Body of pancreas (tissue), 4 donors: ENCODE results near the gene PCMTD2. TPM values are rescaled to one million over a fixed set of nuclear protein-coding genes. Genes with fewer than 3 reads are reported as not detected.
"Not testable (repeated sequence)": the region's sequence is repeated elsewhere in the genome, so short reads cannot be mapped to it uniquely, and the experiment has no call there.

ENCODE experiments used
- ATAC-seq: fragments of 150-250 bp; one replicate; pipeline ENCODE4 v1.9.1; 2016
- DNase-seq, 4 donors: peaks; one replicate each; pipeline ENCODE4 v3.0.0-alpha.2; 2019
- H3K27ac ChIP-seq, 4 donors: fragments of 200-600 bp; sonication (generic); 1 replicate in 3 of 4; 2 replicates in 1 of 4; pipeline versions ENCODE4 v1.5.1 to v1.6.1; 2016 to 2019; ENCODE audit warnings: mild to moderate bottlenecking in 1 of 4, mixed read lengths in 1 of 4, moderate library complexity in 1 of 4
- H3K27me3 ChIP-seq, 2 donors: fragments of 200-600 bp; sonication (generic); one replicate each; pipeline ENCODE4 v1.6.0; 2016; ENCODE audit warnings: mild to moderate bottlenecking in 1 of 2
- H3K36me3 ChIP-seq, 2 donors: fragments of 200-600 bp; sonication (generic); replicated peaks in 1 of 2; 2 replicates each; pipeline ENCODE4 v1.5.1; 2016; ENCODE audit warnings: low read depth in 2 of 2; ENCODE audit not compliant: insufficient read depth in 1 of 2
- H3K4me1 ChIP-seq: fragments of 200-600 bp; sonication (generic); one replicate; pipeline ENCODE4 v1.6.0; 2016
- H3K4me3 ChIP-seq, 2 donors: fragments of 200-600 bp; sonication (generic); 1 replicate in 1 of 2; 2 replicates in 1 of 2; pipeline ENCODE4 v1.5.1; 2016 to 2019
- H3K9me3 ChIP-seq, 3 donors: fragments of 200-600 bp; sonication (generic); 1 replicate in 2 of 3; 2 replicates in 1 of 3; pipeline ENCODE4 v1.5.1; 2016
- POLR2A ChIP-seq, 3 donors: fragments of 450-650 bp; IDR thresholded peaks; one replicate each; pipeline ENCODE4 v1.6.1; 2016; ENCODE audit warnings: antibody characterized with exemption in 3 of 3, mild to moderate bottlenecking in 2 of 3
- WGBS, 2 donors: methylation state at CpG; one replicate each; pipeline ENCODE4 v1.1.5; 2017; 5-methylcytosine and 5-hydroxymethylcytosine counted together
- intact Hi-C: fragments of 100-400 bp; cut with DNase I; formaldehyde crosslinking; loops from one replicate; pipeline ENCODE4 v1.15.1; 2023
- total RNA-seq, 2 donors: library from RNA; depleted of rRNA; stranded (reverse); fragments of >200 nt; gene quantifications; one replicate each; pipeline ENCODE4 v1.1.0, GENCODE V29; 2016
- TF ChIP-seq, protein P1 (sequence below), 7 experiments: fragments of 450-650 bp in 4 of 7; fragments of 200-600 bp in 3 of 7; sonication (generic) in 3 of 7; IDR thresholded peaks; one replicate each; pipeline ENCODE4 v1.5.1; 2016 to 2019; ENCODE audit warnings: antibody characterized with exemption in 7 of 7

PCMTD2 gene
- total RNA-seq, 2 donors from 2014 or later = 25.1 to 45.9 TPM

DNA sequence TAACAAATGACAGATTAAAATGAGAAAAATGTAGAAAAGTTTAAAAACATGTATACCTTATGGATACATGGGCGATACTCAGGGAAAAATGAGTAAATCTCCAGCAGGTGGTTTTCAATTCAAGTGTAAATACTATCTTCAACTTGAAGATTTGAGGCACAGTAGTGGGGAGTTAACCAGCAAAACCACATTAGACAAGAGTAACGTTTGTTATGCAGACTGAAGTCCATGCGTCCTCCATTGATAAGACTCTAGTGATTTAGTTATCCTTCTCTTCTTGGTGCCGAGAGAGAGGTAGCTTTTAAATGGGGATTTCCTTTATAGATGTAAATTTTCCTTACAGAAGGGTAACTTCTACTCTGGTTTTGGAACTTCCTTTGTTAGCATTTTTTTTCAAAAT, 28.1 kb downstream of the PCMTD2 start:
- Histone ChIP-seq H3K4me3 (no peak overlapping the region), H3K36me3 (no peaks in the 10 kb centered on the region), H3K27ac (no peak overlapping the region), H3K9me3 (no peaks in the 10 kb centered on the region), H3K4me1 (no peaks in the 10 kb centered on the region), H3K27me3 (no peaks in the 10 kb centered on the region)
- WGBS, 2 donors = 58 to 63% methylated on average over 4 of the region's 4 CpGs
- TF ChIP-seq, protein P1, sequence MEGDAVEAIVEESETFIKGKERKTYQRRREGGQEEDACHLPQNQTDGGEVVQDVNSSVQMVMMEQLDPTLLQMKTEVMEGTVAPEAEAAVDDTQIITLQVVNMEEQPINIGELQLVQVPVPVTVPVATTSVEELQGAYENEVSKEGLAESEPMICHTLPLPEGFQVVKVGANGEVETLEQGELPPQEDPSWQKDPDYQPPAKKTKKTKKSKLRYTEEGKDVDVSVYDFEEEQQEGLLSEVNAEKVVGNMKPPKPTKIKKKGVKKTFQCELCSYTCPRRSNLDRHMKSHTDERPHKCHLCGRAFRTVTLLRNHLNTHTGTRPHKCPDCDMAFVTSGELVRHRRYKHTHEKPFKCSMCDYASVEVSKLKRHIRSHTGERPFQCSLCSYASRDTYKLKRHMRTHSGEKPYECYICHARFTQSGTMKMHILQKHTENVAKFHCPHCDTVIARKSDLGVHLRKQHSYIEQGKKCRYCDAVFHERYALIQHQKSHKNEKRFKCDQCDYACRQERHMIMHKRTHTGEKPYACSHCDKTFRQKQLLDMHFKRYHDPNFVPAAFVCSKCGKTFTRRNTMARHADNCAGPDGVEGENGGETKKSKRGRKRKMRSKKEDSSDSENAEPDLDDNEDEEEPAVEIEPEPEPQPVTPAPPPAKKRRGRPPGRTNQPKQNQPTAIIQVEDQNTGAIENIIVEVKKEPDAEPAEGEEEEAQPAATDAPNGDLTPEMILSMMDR (IDR thresholded peaks at IDR 0.05) = no peak
- TF ChIP-seq POLR2A (IDR thresholded peaks at IDR 0.05) = no peak
- intact Hi-C loops = no loop called here
- DNase-seq (no peak), ATAC-seq (no peak)

DNA sequence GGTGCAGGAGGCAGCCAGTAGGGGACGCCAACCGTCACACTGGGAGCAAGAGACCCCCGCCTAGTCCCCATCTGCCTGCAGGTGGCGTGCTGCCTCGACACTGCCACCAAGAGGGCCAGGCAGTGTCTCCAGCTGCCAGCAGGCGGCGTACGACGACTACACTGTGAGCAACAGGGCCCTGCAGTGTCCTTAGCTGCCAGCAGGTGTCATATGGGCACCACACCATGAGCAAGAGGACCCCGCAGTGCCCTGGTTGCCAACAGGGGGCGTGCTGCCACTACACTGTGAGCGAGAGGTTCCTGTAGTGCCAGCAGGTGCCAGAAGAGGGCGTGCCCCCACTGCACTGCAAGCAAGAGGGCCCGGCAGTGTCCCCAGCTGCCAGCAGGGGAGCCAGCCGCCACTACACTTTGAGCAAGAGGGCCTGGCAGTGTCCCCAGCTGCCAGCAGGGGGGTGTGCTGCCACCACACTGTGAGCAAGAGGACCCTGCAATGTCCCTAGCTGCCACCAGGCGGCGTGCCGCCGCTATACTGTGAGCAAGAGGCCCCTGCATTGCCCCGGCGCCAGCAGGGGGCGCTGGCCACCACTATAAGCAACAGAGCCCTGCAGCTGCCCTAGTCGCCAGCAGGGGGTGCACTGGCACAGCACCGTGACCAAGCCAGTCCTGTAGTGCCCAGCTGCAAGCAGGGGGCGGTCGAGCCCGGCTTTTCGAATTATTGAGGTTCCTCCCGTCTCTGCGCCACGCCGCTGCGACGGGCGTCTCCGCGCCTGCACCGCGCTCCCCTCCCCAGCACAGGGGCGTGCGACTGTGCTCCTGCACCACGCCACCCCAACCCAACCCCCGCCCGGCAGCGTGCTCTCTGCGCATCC, 30.3 kb downstream of the PCMTD2 start:
- H3K4me1 ChIP-seq, intact Hi-C loops, H3K9me3 ChIP-seq, H3K36me3 ChIP-seq, H3K27me3 ChIP-seq, H3K4me3 ChIP-seq, H3K27ac ChIP-seq: not testable (repeated sequence)
- WGBS, 2 donors = 79 to 83% methylated on average over 33 to 40 of the region's 46 CpGs
- TF ChIP-seq, protein P1 (IDR thresholded peaks at IDR 0.05) = peak in 6 of 7 experiments; percentile 46 to 81 (median 68)
- DNase-seq = peak; percentile 47 to 73 (median 69)
- ATAC-seq = peak; percentile 63

DNA sequence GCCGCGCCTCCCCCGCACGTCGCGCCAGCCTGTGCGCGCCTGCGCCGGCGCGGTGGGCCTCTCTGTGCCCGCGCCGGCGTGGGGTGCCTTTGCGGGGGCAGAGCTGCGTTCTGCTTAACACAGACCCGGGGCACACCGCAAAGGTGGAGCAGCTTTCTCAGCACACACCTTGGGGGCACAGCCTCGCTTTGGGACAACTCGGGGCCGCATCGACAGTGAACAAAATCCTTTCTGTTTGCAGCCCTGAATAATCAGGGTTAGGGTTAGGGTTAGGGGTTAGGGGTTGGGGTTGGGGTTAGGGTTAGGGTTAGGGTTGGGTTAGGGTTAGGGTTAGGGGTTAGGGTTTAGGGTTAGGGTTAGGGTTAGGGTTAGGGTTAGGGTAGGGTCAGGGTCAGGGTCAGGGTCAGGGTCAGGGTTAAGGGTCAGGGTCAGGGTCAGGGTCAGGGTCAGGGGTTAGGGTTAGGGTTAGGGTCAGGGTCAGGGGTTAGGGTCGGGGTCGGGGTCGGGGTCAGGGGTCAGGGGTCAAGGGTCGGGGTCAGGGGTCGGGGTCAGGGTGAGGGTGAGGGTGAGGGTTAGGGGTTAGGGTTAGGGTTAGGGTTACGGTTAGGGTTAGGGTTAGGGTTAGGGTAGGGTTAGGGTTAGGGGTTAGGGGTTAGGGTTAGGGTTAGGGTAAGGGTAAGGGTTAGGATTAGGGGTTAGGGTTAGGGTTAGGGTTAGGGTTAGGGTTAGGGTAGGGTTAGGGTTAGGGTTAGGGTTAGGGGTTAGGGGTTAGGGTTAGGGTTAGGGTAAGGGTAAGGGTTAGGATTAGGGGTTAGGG, 31.1 kb downstream of the PCMTD2 start:
- H3K27ac ChIP-seq, intact Hi-C loops, H3K9me3 ChIP-seq, H3K4me3 ChIP-seq, DNase-seq, H3K4me1 ChIP-seq, H3K27me3 ChIP-seq, H3K36me3 ChIP-seq: not testable (repeated sequence)
- WGBS, 2 donors = 93 to 95% methylated on average over 24 to 30 of the region's 30 CpGs
- ATAC-seq = peak; percentile 24

DNA sequence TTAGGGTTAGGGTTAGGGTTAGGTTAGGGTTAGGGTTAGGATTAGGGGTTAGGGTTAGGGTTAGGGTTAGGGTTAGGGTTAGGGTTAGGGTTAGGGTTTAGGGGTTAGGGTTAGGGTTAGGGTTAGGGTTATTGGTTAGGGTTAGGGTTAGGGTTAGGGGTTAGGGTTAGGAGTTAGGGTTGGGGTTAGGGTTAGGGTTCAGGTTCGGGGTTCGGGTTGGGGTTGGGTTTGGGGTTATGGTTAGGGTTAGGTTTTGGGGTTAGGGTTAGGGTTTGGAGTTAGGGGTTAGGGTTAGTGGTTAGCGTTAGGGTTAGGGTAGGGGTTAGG, 31.7 kb downstream of the PCMTD2 start:
- DNase-seq, H3K4me3 ChIP-seq, H3K27me3 ChIP-seq, H3K27ac ChIP-seq, H3K36me3 ChIP-seq, intact Hi-C loops, H3K4me1 ChIP-seq, H3K9me3 ChIP-seq, ATAC-seq: not testable (repeated sequence)
- 84 to 97% methylated on average over 3 of the region's 3 CpGs for whole genome bisulfite sequencing, 2 donors

DNA sequence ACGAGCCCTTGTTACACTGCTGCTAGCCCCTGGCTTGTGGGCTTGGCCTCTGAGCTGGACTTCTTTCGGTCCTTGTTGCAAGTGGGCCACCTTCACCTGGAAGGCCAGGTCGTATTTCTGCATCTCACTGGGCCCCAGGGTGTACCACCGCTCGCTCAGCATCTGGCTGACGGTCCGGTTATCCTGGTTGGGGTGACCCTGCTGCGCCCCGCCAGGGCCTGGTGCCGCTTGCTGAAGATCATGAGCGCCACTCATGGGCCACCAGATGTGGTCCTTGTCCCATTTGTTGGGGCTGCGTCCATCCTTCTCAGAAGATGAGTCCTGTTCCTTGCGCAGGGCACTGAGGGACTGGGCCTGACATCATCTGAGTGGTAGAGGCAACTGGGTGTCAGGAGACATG, 36.6 kb downstream of the PCMTD2 start:
- ATAC-seq, H3K27me3 ChIP-seq, H3K4me3 ChIP-seq, H3K4me1 ChIP-seq, H3K9me3 ChIP-seq, H3K27ac ChIP-seq, H3K36me3 ChIP-seq, DNase-seq, intact Hi-C loops: not testable (repeated sequence)
- WGBS, 2 donors = no CpG with 5 or more reads among the region's 13 CpGs

DNA sequence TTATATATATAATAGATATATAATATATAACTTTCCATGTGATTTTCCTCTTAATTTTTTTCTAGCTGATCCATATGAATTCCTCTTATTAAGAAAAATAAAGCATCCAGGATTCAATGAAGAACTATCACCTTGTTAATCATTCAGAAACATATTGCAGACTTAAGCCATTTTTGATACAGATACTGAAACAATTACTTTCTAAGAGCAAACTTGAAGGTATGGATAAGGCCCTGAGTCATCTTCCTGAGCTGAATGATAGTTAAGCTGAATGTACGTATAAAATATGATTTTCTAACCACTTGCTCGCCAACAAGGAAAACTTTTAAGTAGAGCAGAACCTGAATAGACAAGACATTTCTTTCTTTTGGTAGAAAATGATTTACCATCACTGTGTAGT, 47.5 kb downstream of the PCMTD2 start:
- H3K36me3 ChIP-seq, H3K27me3 ChIP-seq, H3K27ac ChIP-seq, H3K4me1 ChIP-seq, intact Hi-C loops, H3K4me3 ChIP-seq, H3K9me3 ChIP-seq, ATAC-seq, DNase-seq: not testable (repeated sequence)
- 21 to 47% methylated on average over 2 of the region's 2 CpGs for WGBS, 2 donors

DNA sequence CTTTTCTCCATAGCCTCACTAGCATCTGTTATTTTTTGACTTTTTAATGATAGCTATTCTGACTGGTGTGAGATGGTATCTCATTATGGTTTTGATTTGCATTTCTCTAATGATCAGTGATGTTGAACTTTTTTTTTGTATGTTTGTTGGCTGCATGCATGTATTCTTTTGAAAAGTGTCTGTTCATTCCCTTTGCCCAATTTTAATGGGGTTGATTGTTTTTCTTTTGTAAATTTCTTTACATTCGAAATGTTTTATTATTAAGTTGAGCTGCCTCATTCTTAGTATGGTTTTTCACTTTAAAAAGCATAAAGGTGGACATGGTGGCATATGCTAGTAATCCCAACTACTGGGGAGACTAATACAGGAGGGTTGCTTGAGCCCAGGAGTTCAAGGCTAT, 58.2 kb downstream of the PCMTD2 start:
- intact Hi-C loops, H3K4me1 ChIP-seq, H3K27me3 ChIP-seq, DNase-seq, H3K36me3 ChIP-seq, ATAC-seq, H3K4me3 ChIP-seq, H3K27ac ChIP-seq, H3K9me3 ChIP-seq: not testable (repeated sequence)
- WGBS, 2 donors = 35 to 39% methylated on average over 1 of the region's 1 CpG

DNA sequence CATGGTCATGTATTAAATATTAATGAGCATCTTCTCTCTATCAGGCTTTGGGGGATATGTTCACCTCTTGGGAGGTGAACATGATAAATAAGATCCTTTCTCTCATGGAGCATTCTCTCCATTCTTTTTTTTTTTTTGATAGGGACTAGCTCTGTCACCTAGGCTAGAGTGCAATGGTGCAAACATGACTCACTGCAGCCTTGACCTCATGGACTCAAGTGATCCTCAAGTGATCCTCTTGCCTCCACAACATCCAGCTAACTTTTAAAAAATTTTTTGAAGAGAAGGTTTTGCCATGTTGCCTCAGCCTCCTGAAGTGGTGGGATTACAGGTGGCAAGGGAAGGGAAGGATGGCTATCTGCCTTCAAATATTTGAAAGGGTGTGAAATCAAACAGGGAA, 59.8 kb downstream of the PCMTD2 start:
- ATAC-seq = not testable (repeated sequence)

DNA sequence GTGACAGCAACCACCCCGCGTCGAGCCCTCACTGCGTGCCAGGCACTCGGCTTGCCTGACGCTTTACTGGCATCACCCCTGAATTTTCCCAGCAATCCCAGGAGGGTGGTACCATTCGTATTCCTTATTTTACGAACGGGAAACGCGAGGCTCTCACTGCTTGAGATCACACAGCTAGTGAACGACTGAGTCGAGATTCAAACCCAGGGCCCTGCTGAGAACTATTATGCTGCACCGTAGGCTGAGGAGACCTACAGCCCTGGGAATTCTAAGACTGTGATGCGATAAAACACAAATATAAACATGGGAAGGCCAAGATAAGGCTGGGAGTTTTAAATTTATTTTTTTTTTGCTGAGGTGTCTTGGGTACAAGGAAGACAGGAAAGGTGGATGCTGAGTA, 60.3 kb downstream of the PCMTD2 start:
- H3K36me3 ChIP-seq, DNase-seq, H3K4me3 ChIP-seq, H3K27me3 ChIP-seq, H3K27ac ChIP-seq, H3K9me3 ChIP-seq, H3K4me1 ChIP-seq, ATAC-seq, intact Hi-C loops: not testable (repeated sequence)
- 48 to 50% methylated on average over 9 of the region's 15 CpGs for WGBS, 2 donors

More for the DNA sequence above, 59.8 kb downstream of the PCMTD2 start:
- H3K4me1 ChIP-seq, H3K27ac ChIP-seq, H3K9me3 ChIP-seq, H3K36me3 ChIP-seq, H3K27me3 ChIP-seq, H3K4me3 ChIP-seq, intact Hi-C loops, DNase-seq: not testable (repeated sequence)
